Kidney epithelial cell (primary cell): ENCODE results near the gene STMN1. TPM values are rescaled to one million over a fixed set of nuclear protein-coding genes. Genes with fewer than 3 reads are reported as not detected.

Source experiments
- DNase-seq: peaks from one replicate; pipeline ENCODE4 v3.0.0-alpha.2; 2010; ENCODE audit warnings: low read depth
- H3K27me3 ChIP-seq: 2 replicates; pipeline ENCODE4 v1.6.0; 2011; ENCODE audit warnings: low read length; ENCODE audit not compliant: control insufficient read depth, insufficient read depth
- H3K36me3 ChIP-seq: 2 replicates; pipeline ENCODE4 v1.5.1; 2011; ENCODE audit warnings: low read length; ENCODE audit not compliant: control insufficient read depth, insufficient read depth
- H3K4me3 ChIP-seq: 2 replicates; pipeline ENCODE4 v1.5.1; 2011; ENCODE audit warnings: low read depth, mild to moderate bottlenecking, control low read depth, low read length
- CTCF ChIP-seq: IDR thresholded peaks from 2 replicates; pipeline ENCODE4 v1.5.1; 2011; ENCODE audit warnings: mild to moderate bottlenecking, moderate library complexity, low read length, control low read depth, inconsistent platforms; ENCODE audit not compliant: insufficient read depth, poor library complexity, severe bottlenecking
- total RNA-seq: library from RNA; depleted of rRNA; stranded (reverse); fragments of >200 nt; gene quantifications from 2 replicates; pipeline ENCODE4 v1.2.3, GENCODE V29; 2015

STMN1 gene
- total RNA-seq, 1 donor from 2014 or later, result 207 TPM

- Histone ChIP-seq H3K27me3 (no peaks in the 10 kb centered on the region), H3K36me3 (no peaks in the 10 kb centered on the region), H3K4me3 (no peak overlapping the region)
- TF ChIP-seq CTCF, result no peak
- no peak for DNase-seq
Measured at GRCh38 chr1:25854554-25854953, 51.7 kb downstream of the STMN1 start.

Other genes with a start within 250 kb of the STMN1 start
- gene SELENON, start 106.2 kb downstream of the STMN1 start, total RNA-seq, result 50.8 and 65.6 TPM in 2 replicates
- 46.3 and 51.0 TPM in 2 replicates for gene MTFR1L, start 86.5 kb downstream of the STMN1 start, total RNA-seq
- gene AUNIP, start 47.0 kb downstream of the STMN1 start, total RNA-seq, result 1.7 and 6.2 TPM in 2 replicates
- 8.7 and 11.9 TPM in 2 replicates for gene PAQR7, start 30.7 kb downstream of the STMN1 start, total RNA-seq
- 20.8 and 23.1 TPM in 2 replicates for gene PAFAH2, start 91.6 kb upstream of the STMN1 start, total RNA-seq
- 1.3 TPM in 1 of 2 replicates, not detected in the other for gene EXTL1, start 115.4 kb upstream of the STMN1 start, total RNA-seq
- 0.48 and 0.75 TPM in 2 replicates for gene SLC30A2, start 139.7 kb upstream of the STMN1 start, total RNA-seq
- gene TRIM63, start 161.2 kb upstream of the STMN1 start, total RNA-seq, result 0.14 TPM in 1 of 2 replicates, not detected in the other
- 6.6 and 6.8 TPM in 2 replicates for gene PDIK1L, start 205.4 kb upstream of the STMN1 start, total RNA-seq